Astrocyte (in vitro differentiated cells and primary cell): ENCODE data around the gene FGGY. TPM values are rescaled to one million over a fixed set of nuclear protein-coding genes. Genes with fewer than 3 reads are reported as not detected.

ENCODE experiments used
- DNase-seq: peaks from one replicate; pipeline ENCODE4 v3.0.0-alpha.2; 2010; ENCODE audit warnings: low read depth
- FAIRE-seq: peaks from 2 replicates; lab custom pipeline; 2011; peaks lifted over from hg19 to GRCh38; lab: Jason Lieb, UNC
- H2AFZ ChIP-seq: 2 replicates; pipeline ENCODE4 v1.6.0; 2012; ENCODE audit warnings: low read depth, low read length, inconsistent platforms
- H3K27ac ChIP-seq: 2 replicates; pipeline ENCODE4 v1.5.1; 2011; ENCODE audit warnings: low read depth, low read length, inconsistent platforms
- H3K27me3 ChIP-seq: 2 replicates; pipeline ENCODE4 v1.6.0; 2011; ENCODE audit warnings: low read length, inconsistent platforms; ENCODE audit not compliant: insufficient read depth
- H3K36me3 ChIP-seq: 2 replicates; pipeline ENCODE4 v1.5.1; 2011; ENCODE audit warnings: low read length, inconsistent platforms; ENCODE audit not compliant: insufficient read depth
- H3K4me1 ChIP-seq: 2 replicates; pipeline ENCODE4 v1.5.1; 2011; ENCODE audit warnings: low read length, inconsistent platforms; ENCODE audit not compliant: insufficient read depth
- H3K4me2 ChIP-seq: 2 replicates; pipeline ENCODE4 v1.6.0; 2012; ENCODE audit warnings: low read length, inconsistent platforms
- H3K4me3 ChIP-seq: 2 replicates; pipeline ENCODE4 v1.5.1; 2011; ENCODE audit warnings: low read depth, mild to moderate bottlenecking, low read length, inconsistent platforms; ENCODE audit not compliant: insufficient read depth
- H3K79me2 ChIP-seq: 2 replicates; pipeline ENCODE4 v1.6.0; 2012; ENCODE audit warnings: mild to moderate bottlenecking, low read length, inconsistent platforms; ENCODE audit not compliant: insufficient read depth
- H3K9ac ChIP-seq: 2 replicates; pipeline ENCODE4 v1.6.0; 2012; ENCODE audit warnings: mild to moderate bottlenecking, low read length, inconsistent platforms
- H3K9me3 ChIP-seq: 2 replicates; pipeline ENCODE4 v1.5.1; 2012; ENCODE audit warnings: low read depth, mild to moderate bottlenecking, low read length, inconsistent platforms; ENCODE audit not compliant: insufficient read depth
- H4K20me1 ChIP-seq: 2 replicates; pipeline ENCODE4 v1.6.0; 2012; ENCODE audit warnings: low read length, inconsistent platforms; ENCODE audit not compliant: insufficient read depth
- H3K27ac Mint-ChIP-seq: one replicate; pipeline ENCODE4 v1.8.0; 2021; ENCODE audit warnings: mild to moderate bottlenecking, mixed read lengths; ENCODE audit not compliant: unreplicated experiment
- H3K27me3 Mint-ChIP-seq: one replicate; pipeline ENCODE4 v1.8.0; 2021; ENCODE audit warnings: low read depth, mixed read lengths; ENCODE audit not compliant: unreplicated experiment
- H3K36me3 Mint-ChIP-seq: one replicate; pipeline ENCODE4 v1.8.0; 2021; ENCODE audit warnings: low read depth, mixed read lengths; ENCODE audit not compliant: unreplicated experiment
- H3K4me1 Mint-ChIP-seq: one replicate; pipeline ENCODE4 v1.8.0; 2021; ENCODE audit warnings: low read depth, mixed read lengths; ENCODE audit not compliant: unreplicated experiment
- H3K4me3 Mint-ChIP-seq: one replicate; pipeline ENCODE4 v1.8.0; 2021; ENCODE audit warnings: mild to moderate bottlenecking, moderate library complexity, mixed read lengths; ENCODE audit not compliant: unreplicated experiment
- H3K9me3 Mint-ChIP-seq: one replicate; pipeline ENCODE4 v1.8.0; 2021; ENCODE audit warnings: mild to moderate bottlenecking, mixed read lengths; ENCODE audit not compliant: unreplicated experiment
- CTCF ChIP-seq: IDR thresholded peaks from 2 replicates; pipeline ENCODE4 v1.5.1; 2011; ENCODE audit warnings: low read depth, mild to moderate bottlenecking, inconsistent platforms, low read length, moderate library complexity; ENCODE audit not compliant: insufficient read depth
- EZH2 ChIP-seq: IDR thresholded peaks from 2 replicates; pipeline ENCODE4 v1.6.1; 2012; ENCODE audit warnings: mild to moderate bottlenecking, low read length, inconsistent platforms; ENCODE audit not compliant: insufficient read depth
- total RNA-seq: library from RNA; stranded (reverse); gene quantifications from 2 replicates; pipeline ENCODE4 v1.2.1, GENCODE V29; 2021

FGGY gene
- total RNA-seq, 1 donor from 2014 or later = 6.8 TPM

- H3K9ac ChIP-seq = no peak overlapping the region
- H3K36me3 Mint-ChIP-seq = no peaks in the 10 kb centered on the region
- peak overlapping the region; percentile 28 for H3K27ac Mint-ChIP-seq
- no peaks in the 10 kb centered on the region for H3K27me3 Mint-ChIP-seq
- no peaks in the 10 kb centered on the region for H3K27me3 ChIP-seq
- no peaks in the 10 kb centered on the region for H3K79me2 ChIP-seq
- no peaks in the 10 kb centered on the region for H3K9me3 Mint-ChIP-seq
- peaks cover 38% of the 10 kb centered on the region for H3K4me1 Mint-ChIP-seq
- H3K4me3 ChIP-seq = no peak overlapping the region
- DNase-seq = no peak
- peaks cover 16% of the 10 kb centered on the region for H3K4me1 ChIP-seq
- H3K36me3 ChIP-seq = no peaks in the 10 kb centered on the region
- no peak overlapping the region for H2AFZ ChIP-seq
- no peak overlapping the region for H3K4me2 ChIP-seq
- no peaks in the 10 kb centered on the region for H3K9me3 ChIP-seq
- H4K20me1 ChIP-seq = no peaks in the 10 kb centered on the region
- no peak overlapping the region for H3K27ac ChIP-seq
- H3K4me3 Mint-ChIP-seq = no peak overlapping the region
- TF ChIP-seq CTCF (no peak), EZH2 (no peak)
- FAIRE-seq = no peak
Observed at GRCh38 chr1:59359325-59359724, 62.4 kb downstream of the FGGY start.

- Mint-ChIP-seq H3K9me3 (no peaks in the 10 kb centered on the region), H3K4me1 (peaks cover 33% of the 10 kb centered on the region), H3K27me3 (no peaks in the 10 kb centered on the region), H3K4me3 (no peak overlapping the region), H3K36me3 (no peaks in the 10 kb centered on the region), H3K27ac (peak overlapping the region; percentile 70)
- Histone ChIP-seq H3K4me2 (peak overlapping the region; percentile 27), H3K4me3 (no peak overlapping the region), H4K20me1 (no peaks in the 10 kb centered on the region), H3K9ac (no peak overlapping the region), H3K79me2 (no peaks in the 10 kb centered on the region), H3K9me3 (no peaks in the 10 kb centered on the region), H3K27me3 (no peaks in the 10 kb centered on the region), H2AFZ (no peak overlapping the region), H3K36me3 (no peaks in the 10 kb centered on the region), H3K27ac (peak overlapping the region; percentile 11), H3K4me1 (peaks cover 16% of the 10 kb centered on the region)
- peak; percentile 52 for FAIRE-seq
- DNase-seq = peak; percentile 93
- TF ChIP-seq EZH2 (no peak), CTCF (no peak)
Observed at GRCh38 chr1:59360170-59360569, 63.3 kb downstream of the FGGY start.

GRCh38 chr1:59360729-59361128 is 63.8 kb downstream of the FGGY start:
- TF ChIP-seq CTCF = no peak
- TF ChIP-seq EZH2 = no peak

More at GRCh38 chr1:59360729-59361128, 63.8 kb downstream of the FGGY start:
- Histone ChIP-seq H3K4me3 (no peak overlapping the region), H3K9me3 (no peaks in the 10 kb centered on the region), H3K9ac (no peak overlapping the region), H3K79me2 (no peaks in the 10 kb centered on the region), H3K4me2 (peak overlapping the region; percentile 27), H3K27ac (peak overlapping the region; percentile 11), H3K36me3 (no peaks in the 10 kb centered on the region), H2AFZ (no peak overlapping the region), H3K27me3 (no peaks in the 10 kb centered on the region), H4K20me1 (no peaks in the 10 kb centered on the region), H3K4me1 (peaks cover 16% of the 10 kb centered on the region)
- Mint-ChIP-seq H3K27ac (peak overlapping the region; percentile 70), H3K4me3 (no peak overlapping the region), H3K9me3 (no peaks in the 10 kb centered on the region), H3K36me3 (no peaks in the 10 kb centered on the region), H3K4me1 (peaks cover 29% of the 10 kb centered on the region), H3K27me3 (no peaks in the 10 kb centered on the region)
- DNase-seq (no peak), FAIRE-seq (no peak)
